Right cardiac atrium (tissue), 5 donors: Measurements from ENCODE around the gene PPM1J. TPM values are rescaled to one million over a fixed set of nuclear protein-coding genes. Genes with fewer than 3 reads are reported as not detected.
"Not testable (repeated sequence)": the region's sequence is repeated elsewhere in the genome, so short reads cannot be mapped to it uniquely, and the experiment has no call there.

ENCODE experiments used
- ATAC-seq, 2 donors: fragments of 200-7000 bp; cut with Tn5 transposase; one replicate each; pipeline versions ENCODE4 v1.8.0 to v1.9.1; 2020; ENCODE audit warnings: moderate library complexity in 2 of 2, mild to moderate bottlenecking in 1 of 2
- DNase-seq, 3 donors: peaks; one replicate each; pipeline ENCODE4 v3.0.0-alpha.2; 2020
- H3K27ac ChIP-seq: one replicate; pipeline ENCODE4 v1.5.1; 2013; ENCODE audit warnings: mild to moderate bottlenecking, low read length, control low read depth, moderate library complexity
- H3K27me3 ChIP-seq: one replicate; pipeline ENCODE4 v1.6.1; 2013; ENCODE audit not compliant: control insufficient read depth, insufficient read depth
- H3K4me1 ChIP-seq: one replicate; pipeline ENCODE4 v1.6.1; 2013; ENCODE audit warnings: low read length; ENCODE audit not compliant: control insufficient read depth, insufficient read depth
- H3K4me3 ChIP-seq: one replicate; pipeline ENCODE4 v1.5.1; 2013; ENCODE audit warnings: low read length, control low read depth
- H3K9me3 ChIP-seq: one replicate; pipeline ENCODE4 v1.6.1; 2013; ENCODE audit warnings: low read length; ENCODE audit not compliant: control insufficient read depth
- WGBS: extraction: QIAGEN DNeasy Blood & Tissue Kit; methylation state at CpG from one replicate; pipeline ENCODE4 v1.1.7; 2013; 5-methylcytosine and 5-hydroxymethylcytosine counted together
- intact Hi-C, 4 donors: fragments of 100-400 bp; cut with DNase I; formaldehyde crosslinking; loops; one replicate each; pipeline versions ENCODE4 v1.11.0 to v1.14.0; 2022 to 2023
- polyA plus RNA-seq: library from polyadenylated mRNA; stranded (reverse); fragments of 200-250 nt; gene quantifications from one replicate; pipeline ENCODE4 v1.2.3, GENCODE V29; 2013
- total RNA-seq, 4 donors: library from RNA; stranded (reverse); fragmentation: NEBNext Ultra II Directional; extraction: Animal tissue kit (Norgen Biotek cat#: 25700); gene quantifications; one replicate each; pipeline ENCODE4 v1.2.1, GENCODE V29; 2021
- donor health status: healthy with polysubstance abuse.
- donor health status: DM: no; HTN: yes; CAD: no.
- donor health status: DM: no; HTN: no; CAD: no.
- donor health status: DM: no; HTN: yes; CAD: no; lungs with severe emphysema.
- donor health status: DM: yes; HTN: yes; CAD: no.

The PPM1J gene
- total and polyA plus RNA-seq, 5 donors = 5.5 to 9.0 (median 6.4) TPM

DNA sequence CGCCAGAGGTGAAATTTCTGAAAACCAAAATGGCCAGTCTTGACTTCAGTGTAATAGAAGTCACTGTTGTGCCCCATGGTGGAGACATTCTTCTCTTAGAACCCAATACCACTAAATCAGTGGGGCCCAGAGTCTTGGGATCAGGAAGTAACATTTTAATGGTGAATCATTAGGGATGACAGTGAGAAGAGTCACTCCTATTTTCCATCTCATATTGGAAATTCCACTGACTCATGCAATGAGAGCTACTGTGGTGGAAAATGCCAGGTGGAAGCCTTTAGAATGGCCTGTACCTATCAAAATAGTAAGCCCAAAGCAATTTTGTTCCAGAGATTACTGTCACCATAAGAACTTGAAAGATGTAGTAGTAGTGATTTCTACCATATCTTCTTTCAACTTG lies 20.6 kb upstream of the PPM1J start:
- WGBS = 100% methylated on average over 1 of the region's 1 CpG
- intact Hi-C loops = no loop called here
- ATAC-seq (no peak), DNase-seq (no peak)
- Histone ChIP-seq H3K27ac (no peak overlapping the region), H3K27me3 (no peaks in the 10 kb centered on the region), H3K4me3 (no peak overlapping the region), H3K9me3 (no peaks in the 10 kb centered on the region), H3K4me1 (no peaks in the 10 kb centered on the region)

DNA sequence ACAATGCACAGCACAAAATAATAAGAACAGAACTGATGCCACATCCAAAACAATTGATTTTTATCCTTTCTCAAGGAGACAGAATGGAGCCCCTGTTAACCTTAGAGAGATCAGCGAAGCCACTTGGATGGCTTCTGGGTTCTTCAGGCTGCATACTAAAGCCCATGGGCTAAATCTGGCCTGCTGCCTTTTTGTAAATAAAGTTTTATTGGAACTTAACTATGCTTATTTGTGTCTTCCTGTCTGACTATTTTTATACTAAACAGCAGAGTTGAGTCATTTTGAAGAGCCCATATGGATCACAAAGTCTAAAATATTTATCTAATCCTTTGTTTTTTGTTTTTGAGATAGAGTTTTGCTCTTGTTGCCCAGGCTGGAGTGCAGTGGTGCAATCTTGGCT lies 16.3 kb upstream of the PPM1J start:
- H3K27ac ChIP-seq = no peak overlapping the region
- DNase-seq = no peak
- intact Hi-C loops = no loop called here
- no peaks in the 10 kb centered on the region for H3K27me3 ChIP-seq
- H3K9me3 ChIP-seq = no peaks in the 10 kb centered on the region
- WGBS = 88% methylated on average over 1 of the region's 1 CpG
- no peak for ATAC-seq
- no peaks in the 10 kb centered on the region for H3K4me1 ChIP-seq
- no peak overlapping the region for H3K4me3 ChIP-seq

DNA sequence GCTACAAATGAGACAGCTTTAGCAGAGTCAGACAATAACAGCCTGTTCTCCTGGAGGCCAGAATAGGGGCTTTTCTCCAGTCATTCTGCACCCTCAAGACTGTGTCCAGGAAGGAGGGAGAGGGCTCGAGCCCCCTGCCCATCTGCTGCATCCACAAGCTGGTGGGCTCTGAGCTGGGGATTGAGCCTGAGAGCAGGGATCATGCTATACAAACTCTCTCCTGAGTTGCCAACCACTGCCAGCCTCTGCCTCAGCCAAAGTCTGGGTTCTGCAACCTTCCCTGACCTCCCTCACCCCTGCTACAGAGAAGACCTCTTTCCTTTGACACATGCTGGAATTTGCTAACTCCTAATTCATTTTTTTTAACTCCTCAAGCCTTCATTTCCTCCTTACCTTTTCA lies 14.8 kb upstream of the PPM1J start:
- WGBS = 81% methylated on average over 1 of the region's 1 CpG
- intact Hi-C loops = loop anchor here in 2 of 4 donors (5.0 to 10.0 kb wide), 2 partner anchors 315 to 337 kb away; no protein-coding TSS in a partner anchor

DNA sequence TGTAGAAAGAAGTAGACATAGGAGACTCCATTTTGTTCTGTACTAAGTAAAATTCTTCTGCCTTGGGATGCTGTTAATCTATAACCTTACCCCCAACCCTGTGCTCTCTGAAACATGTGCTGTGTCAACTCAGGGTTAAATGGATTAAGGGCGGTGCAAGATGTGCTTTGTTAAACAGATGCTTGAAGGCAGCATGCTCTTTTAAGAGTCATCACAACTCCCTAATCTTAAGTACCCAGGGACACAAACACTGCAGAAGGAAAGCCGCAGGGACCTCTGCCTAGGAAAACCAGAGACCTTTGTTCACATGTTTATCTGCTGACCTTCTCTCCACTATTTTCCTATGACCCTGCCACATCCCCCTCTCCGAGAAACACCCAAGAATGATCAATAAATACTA lies 13.9 kb upstream of the PPM1J start:
- not testable (repeated sequence) for H3K27ac ChIP-seq, DNase-seq, H3K9me3 ChIP-seq, H3K4me3 ChIP-seq, H3K27me3 ChIP-seq, ATAC-seq, H3K4me1 ChIP-seq
- intact Hi-C loops = loop anchor here in 2 of 4 donors (5.0 to 10.0 kb wide), 2 partner anchors 316 to 338 kb away; no protein-coding TSS in a partner anchor
- 67% methylated on average over 3 of the region's 3 CpGs for WGBS

More for the DNA sequence above, 14.8 kb upstream of the PPM1J start:
- Histone ChIP-seq H3K9me3 (no peaks in the 10 kb centered on the region), H3K27me3 (no peaks in the 10 kb centered on the region), H3K27ac (no peak overlapping the region), H3K4me3 (no peak overlapping the region), H3K4me1 (no peaks in the 10 kb centered on the region)
- ATAC-seq (no peak), DNase-seq (no peak)

DNA sequence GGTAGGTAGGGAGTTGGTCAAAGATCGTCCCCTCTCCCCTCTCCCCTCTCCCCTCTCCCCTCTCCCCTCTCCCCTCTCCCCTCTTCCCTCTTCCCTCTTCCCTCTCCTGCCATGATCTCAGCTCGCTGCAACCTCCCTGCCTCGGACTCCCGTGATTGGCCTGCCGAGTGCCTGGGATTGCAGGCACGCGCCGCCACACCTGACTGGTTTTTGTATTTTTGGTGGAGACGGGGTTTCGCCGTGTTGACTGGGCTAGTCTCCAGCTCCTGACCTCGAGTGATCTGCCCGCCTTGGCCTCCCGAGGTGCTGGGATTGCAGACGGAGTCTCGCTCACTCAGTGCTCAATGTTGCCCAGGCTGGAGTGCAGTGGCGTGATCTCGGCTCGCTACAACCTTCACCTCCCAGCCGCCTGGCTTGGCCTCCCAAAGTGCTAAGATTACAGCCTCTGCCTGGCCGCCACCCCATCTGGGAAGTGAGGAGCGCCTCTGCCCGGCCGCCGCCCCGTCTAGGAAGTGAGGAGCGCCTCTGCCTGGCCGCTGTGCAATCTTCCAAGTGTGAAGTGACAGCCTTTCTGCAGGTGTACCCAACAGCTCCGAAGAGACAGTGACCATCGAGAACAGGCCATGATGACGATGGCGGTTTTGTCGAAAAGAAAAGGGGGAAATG lies 13.3 kb upstream of the PPM1J start:
- H3K4me3 ChIP-seq, H3K27me3 ChIP-seq, H3K4me1 ChIP-seq, H3K27ac ChIP-seq, H3K9me3 ChIP-seq, DNase-seq, ATAC-seq: not testable (repeated sequence)
- WGBS = 94% methylated on average over 33 of the region's 33 CpGs
- intact Hi-C loops = loop anchor here in 2 of 4 donors (5.0 to 10.0 kb wide), 2 partner anchors 316 to 339 kb away; no protein-coding TSS in a partner anchor

DNA sequence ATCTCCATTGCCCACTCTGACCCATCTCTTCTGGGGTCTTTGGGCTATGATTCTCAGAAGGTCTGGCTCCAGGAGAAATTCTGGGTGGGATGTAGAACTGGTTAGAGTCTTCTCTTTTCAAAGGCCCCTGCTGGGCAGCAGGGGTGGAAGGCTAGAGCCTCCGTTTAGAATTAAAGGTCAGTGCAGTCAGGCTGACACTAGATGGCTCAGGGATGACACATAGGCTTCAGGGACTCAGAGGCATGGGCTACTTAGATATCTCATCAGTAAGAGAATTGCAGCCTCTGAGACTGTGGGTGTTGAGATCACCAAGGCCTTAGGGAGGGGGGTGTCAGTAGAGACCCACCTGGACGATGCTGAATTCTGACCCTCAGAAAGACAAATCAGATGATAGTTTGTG lies 12.6 kb upstream of the PPM1J start:
- Histone ChIP-seq H3K4me1 (no peaks in the 10 kb centered on the region), H3K9me3 (no peaks in the 10 kb centered on the region), H3K4me3 (no peak overlapping the region), H3K27ac (no peak overlapping the region), H3K27me3 (no peaks in the 10 kb centered on the region)
- 66% methylated on average over 2 of the region's 2 CpGs for WGBS
- intact Hi-C loops = loop anchor here in 2 of 4 donors (5.0 to 10.0 kb wide), 2 partner anchors 317 to 340 kb away; no protein-coding TSS in a partner anchor
- ATAC-seq (no peak), DNase-seq (no peak)

DNA sequence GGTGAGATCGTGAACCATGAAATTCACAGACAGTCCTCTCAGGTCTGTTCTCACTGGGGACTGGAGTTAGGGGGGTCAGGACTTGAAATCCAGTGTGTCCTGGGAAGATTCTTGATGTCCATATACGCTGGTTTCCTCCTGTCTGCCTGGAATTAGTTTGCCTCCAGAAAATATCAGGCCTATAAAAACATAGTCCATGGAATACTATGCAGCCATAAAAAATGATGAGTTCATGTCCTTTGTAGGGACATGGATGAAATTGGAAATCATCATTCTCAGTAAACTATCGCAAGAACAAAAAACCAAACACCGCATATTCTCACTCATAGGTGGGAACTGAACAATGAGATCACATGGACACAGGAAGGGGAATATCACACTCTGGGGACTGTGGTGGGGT lies 9.1 kb upstream of the PPM1J start:
- H3K27me3 ChIP-seq, H3K27ac ChIP-seq, ATAC-seq, H3K4me1 ChIP-seq, H3K9me3 ChIP-seq, DNase-seq, H3K4me3 ChIP-seq: not testable (repeated sequence)
- 94% methylated on average over 2 of the region's 4 CpGs for WGBS
- intact Hi-C loops = loop anchor here in 1 of 4 donors (10.0 kb wide), 1 partner anchor 321 kb away; no protein-coding TSS in a partner anchor

DNA sequence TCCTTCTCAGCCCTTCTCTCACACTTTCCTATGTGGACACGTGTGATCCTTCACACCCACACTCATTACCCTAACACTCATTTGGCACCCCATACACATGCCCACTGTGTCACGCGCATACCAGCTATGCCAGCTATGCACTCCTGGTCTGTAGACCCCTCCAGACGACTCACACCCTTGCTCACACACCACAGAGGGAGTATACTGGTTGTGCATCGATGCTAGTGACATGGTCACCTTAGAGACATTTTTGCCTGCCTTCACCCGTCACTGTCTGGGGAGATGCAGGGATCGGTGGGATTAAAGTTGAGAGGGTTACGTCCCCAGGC lies 8.3 kb upstream of the PPM1J start:
- H3K4me3 ChIP-seq = no peak overlapping the region
- H3K27ac ChIP-seq = no peak overlapping the region
- ATAC-seq (no peak), DNase-seq (no peak)
- no peaks in the 10 kb centered on the region for H3K27me3 ChIP-seq
- no peaks in the 10 kb centered on the region for H3K9me3 ChIP-seq
- intact Hi-C loops = loop anchor here in 1 of 4 donors (10.0 kb wide), 1 partner anchor 321 kb away; no protein-coding TSS in a partner anchor
- H3K4me1 ChIP-seq = no peaks in the 10 kb centered on the region
- WGBS = 71% methylated on average over 8 of the region's 8 CpGs

DNA sequence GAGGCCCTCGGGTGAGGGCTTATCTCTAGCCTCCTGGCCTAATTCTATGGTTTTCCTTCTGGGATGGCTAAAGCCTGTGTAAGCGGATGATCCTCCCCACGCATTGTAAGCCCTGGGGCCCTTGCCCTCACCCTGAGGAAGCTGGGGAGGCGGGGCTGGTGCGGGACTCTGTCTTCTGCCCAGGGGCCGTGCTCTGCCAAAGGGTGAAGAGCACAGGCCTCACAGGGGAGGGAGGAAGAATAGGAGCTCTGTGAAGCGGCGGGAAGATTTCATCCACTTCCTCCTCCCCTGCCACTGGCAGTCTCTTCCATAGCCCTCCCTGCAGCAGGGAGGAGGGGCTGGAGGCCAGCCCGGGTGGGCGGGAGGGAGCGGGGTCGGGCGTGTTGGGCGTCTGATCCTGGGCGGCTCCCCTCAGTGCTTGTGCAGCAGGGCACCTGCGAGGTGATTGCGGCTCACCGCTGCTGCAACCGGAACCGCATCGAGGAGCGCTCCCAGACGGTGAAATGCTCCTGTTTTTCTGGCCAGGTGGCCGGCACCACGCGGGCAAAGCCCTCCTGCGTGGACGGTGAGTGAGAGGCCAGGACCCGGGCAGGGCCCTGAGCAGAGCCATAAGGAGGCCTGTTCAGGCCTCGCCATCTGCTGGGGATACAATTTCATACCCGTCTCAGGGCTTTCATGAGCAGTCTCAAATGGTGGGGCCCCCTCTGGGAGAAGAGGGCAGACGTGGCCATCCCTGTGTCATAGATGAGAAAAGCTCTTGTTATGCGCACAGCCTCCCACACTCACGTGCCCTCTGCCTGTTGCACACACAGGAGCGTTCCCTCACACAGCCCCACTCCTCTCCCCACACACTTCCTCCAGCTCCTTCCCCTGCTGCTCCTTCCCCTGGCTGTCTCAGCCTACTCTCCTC lies 7.7 kb upstream of the PPM1J start:
- no peak overlapping the region for H3K27ac ChIP-seq
- 14% methylated on average over 35 of the region's 35 CpGs for WGBS
- intact Hi-C loops = loop anchor here in 1 of 4 donors (10.0 kb wide), 1 partner anchor 322 kb away; no protein-coding TSS in a partner anchor
- H3K4me1 ChIP-seq = no peaks in the 10 kb centered on the region
- DNase-seq (no peak), ATAC-seq (peak; percentile 49 to 50)
- no peak overlapping the region for H3K4me3 ChIP-seq
- no peaks in the 10 kb centered on the region for H3K9me3 ChIP-seq
- H3K27me3 ChIP-seq = no peaks in the 10 kb centered on the region

DNA sequence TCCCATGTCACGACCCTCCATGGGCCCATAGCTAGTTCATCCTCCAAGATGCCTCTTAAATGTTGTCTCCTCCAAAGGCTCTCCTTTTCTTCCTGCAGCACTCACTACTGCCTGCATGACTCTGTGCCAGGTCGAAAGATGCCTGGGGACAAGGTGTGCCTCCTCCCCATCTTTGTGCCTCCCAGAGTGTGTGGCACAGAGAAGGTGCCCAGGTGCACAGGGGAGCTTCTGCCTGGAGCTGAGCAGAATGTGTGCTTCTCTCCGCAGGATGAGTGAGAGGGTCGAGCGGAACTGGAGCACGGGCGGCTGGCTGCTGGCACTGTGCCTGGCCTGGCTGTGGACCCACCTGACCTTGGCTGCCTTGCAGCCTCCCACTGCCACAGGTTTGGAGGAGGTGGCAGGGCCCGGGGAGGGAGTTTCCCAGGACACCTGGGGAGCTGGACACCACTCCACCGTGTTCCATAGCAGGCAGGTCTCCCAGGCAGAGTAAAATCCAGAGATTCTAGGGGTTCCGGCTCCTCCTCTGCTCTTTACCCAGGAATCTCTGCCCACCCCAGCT lies 6.9 kb upstream of the PPM1J start:
- ATAC-seq (no peak), DNase-seq (no peak)
- H3K4me3 ChIP-seq = no peak overlapping the region
- H3K9me3 ChIP-seq = no peaks in the 10 kb centered on the region
- no peak overlapping the region for H3K27ac ChIP-seq
- no peaks in the 10 kb centered on the region for H3K27me3 ChIP-seq
- 54% methylated on average over 10 of the region's 10 CpGs for WGBS
- no peaks in the 10 kb centered on the region for H3K4me1 ChIP-seq
- intact Hi-C loops = loop anchor here in 1 of 4 donors (10.0 kb wide), 1 partner anchor 323 kb away; no protein-coding TSS in a partner anchor
